Measurements from ENCODE around the gene CDKN2AIPNL. TPM values are rescaled to one million over a fixed set of nuclear protein-coding genes. Genes with fewer than 3 reads are reported as not detected.

The CDKN2AIPNL gene
- total and polyA plus RNA-seq, 2 of the 13 experiments (the other 11 are each of a cell fraction or from before 2014, with no cell fraction given) = 17.4 to 46.5 TPM

- no peak for TF ChIP-seq CBX2 (IDR thresholded peaks at IDR 0.05; ENCODE audit: low read depth, low read length)
- TF ChIP-seq CBX2 (CRISPR knock-in tag; IDR thresholded peaks at IDR 0.05; ENCODE audit: low read depth) = no peak
- no peak for TF ChIP-seq ZNF496 (CRISPR knock-in tag; IDR thresholded peaks at IDR 0.05; ENCODE audit: insufficient replicate concordance)
- peak; percentile 46 for TF ChIP-seq SRSF1 (optimal IDR thresholded peaks at IDR 0.05; ENCODE audit: low read depth, low read length)
- peak; percentile 93 for TF ChIP-seq ZNF142 (CRISPR knock-in tag; IDR thresholded peaks at IDR 0.05)
- TF ChIP-seq ZNF530 (CRISPR knock-in tag; IDR thresholded peaks at IDR 0.05; ENCODE audit: low read depth) = no peak
- peak; percentile 38; the same call in 1 of the 2 replicates for TF ChIP-seq KMT2A (CRISPR knock-in tag; IDR thresholded peaks at IDR 0.05)
- TF ChIP-seq TBX2 (CRISPR knock-in tag; IDR thresholded peaks at IDR 0.05; ENCODE audit: borderline replicate concordance) = 0 out of 2 replicates have a peak, but pooled peaks have one; percentile 1
- TF ChIP-seq ZNF547 (CRISPR knock-in tag; IDR thresholded peaks at IDR 0.05) = 0 out of 2 replicates have a peak, but pooled peaks have one; percentile 70
- TF ChIP-seq ZNF782 (CRISPR knock-in tag; IDR thresholded peaks at IDR 0.05; ENCODE audit: borderline replicate concordance) = 0 out of 2 replicates have a peak, but pooled peaks have one; percentile 34
- TF ChIP-seq JUND (CRISPR knock-in tag; IDR thresholded peaks at IDR 0.05) = no peak
- no peak for TF ChIP-seq ATF2 (CRISPR knock-in tag; IDR thresholded peaks at IDR 0.05)
- peak; percentile 5; the same call in 1 of the 2 replicates for TF ChIP-seq KDM5B (CRISPR knock-in tag; IDR thresholded peaks at IDR 0.05; ENCODE audit: borderline replicate concordance)
Observed at GRCh38 chr5:134371834-134372340, 39.8 kb downstream of the CDKN2AIPNL start (continued).

All from HepG2 (cell line).